Measurements from ENCODE around the gene CNTROB.

Gene CNTROB

GRCh38 chr17:7987112-7987893, 55.3 kb downstream of the CNTROB start:
- DNase-seq: no peak

GRCh38 chr17:7988750-7989178, 56.8 kb downstream of the CNTROB start:
- DNase-seq: peak; percentile 41

- peak; percentile 99 for DNase-seq
Observed at GRCh38 chr17:7989781-7990655, 58.0 kb downstream of the CNTROB start.

DNA sequence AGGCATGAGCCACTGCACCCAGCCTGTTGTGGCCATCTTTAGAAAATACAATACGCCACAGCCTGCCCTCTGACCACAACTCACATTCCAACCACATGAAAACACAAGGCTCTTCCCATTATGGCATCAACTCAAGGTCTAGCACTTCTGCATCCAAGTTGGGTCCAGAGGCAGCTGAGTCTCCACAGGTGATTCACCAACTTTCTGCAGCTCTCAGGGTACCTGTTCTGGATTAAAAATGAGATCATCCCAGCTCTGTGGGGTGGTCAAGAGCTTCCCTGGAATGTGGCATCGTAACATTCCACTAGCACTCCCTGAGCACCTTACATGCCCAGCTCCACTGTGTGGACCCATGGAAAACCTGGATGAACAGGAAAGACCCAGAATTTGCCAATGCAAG, 60.5 kb downstream of the CNTROB start:
- DNase-seq: no peak

- no peak for DNase-seq
Observed at GRCh38 chr17:7992924-7993323, 60.9 kb downstream of the CNTROB start.

DNA sequence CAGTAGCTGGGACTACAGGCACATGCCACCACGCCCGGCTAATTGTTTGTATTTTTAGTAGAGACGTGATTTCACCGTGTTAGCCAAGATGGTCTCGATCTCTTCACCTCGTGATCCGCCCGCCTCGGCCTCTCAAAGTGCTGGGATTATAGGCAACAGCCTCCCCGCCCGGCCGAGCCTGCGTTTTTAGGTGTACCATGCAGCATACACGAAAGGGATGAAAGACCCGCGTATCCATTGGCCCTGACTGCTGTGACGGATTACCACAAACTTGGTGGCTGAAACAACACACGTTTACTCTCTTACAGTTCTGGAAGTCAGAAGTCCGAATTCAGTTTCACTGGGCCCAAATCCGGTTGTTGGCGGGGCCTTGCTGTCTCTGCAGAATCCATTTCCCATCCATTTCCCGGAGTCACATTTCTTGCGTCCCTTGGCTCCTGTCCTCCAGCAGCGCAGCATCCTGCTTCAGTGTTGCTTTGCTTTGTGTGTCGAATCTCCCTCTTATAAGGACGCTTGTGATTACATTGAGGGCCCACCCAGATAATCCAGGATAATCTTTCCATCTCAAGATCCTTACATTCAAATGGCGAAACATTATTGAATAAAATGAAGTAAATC, 62.1 kb downstream of the CNTROB start:
- DNase-seq: no peak

- DNase-seq: no peak
Observed at GRCh38 chr17:7995724-7996123, 63.7 kb downstream of the CNTROB start.

GRCh38 chr17:7997186-7997585, 65.2 kb downstream of the CNTROB start:
- DNase-seq: peak; percentile 47

Measured in stimulated activated CD8-positive, alpha-beta memory T cell treated with anti-CD3 and anti-CD28 coated beads, Interleukin-4, amount 100 ng/mL, for 48 hours (primary cell).